Measurements from ENCODE around the gene EPB41L1. TPM values are rescaled to one million over a fixed set of nuclear protein-coding genes. Genes with fewer than 3 reads are reported as not detected.

Gene EPB41L1
- total and polyA plus RNA-seq, 2 experiments from 2014 or later, result 24.1 to 48.7 TPM

DNA sequence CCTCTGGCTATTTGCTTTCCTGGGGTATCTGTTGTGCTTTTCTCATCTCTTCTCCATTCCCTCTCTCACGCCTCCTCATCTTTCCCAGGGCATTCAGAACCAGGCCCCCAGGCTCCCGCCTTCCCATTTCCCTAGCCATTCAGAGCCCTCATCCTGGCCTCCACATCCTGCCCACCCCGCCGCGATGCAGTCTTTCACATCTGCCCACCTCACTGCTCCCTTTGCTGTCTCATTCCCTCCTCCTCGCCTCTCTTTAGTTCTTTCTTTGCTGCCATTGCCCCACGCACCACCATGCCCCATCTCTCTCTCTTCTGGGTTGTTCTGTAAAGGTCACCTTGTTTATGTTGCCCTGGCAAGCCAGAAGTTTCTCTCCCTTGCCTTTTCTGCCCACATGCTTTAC is 71.1 kb downstream of the EPB41L1 start (continued):
- no peak for TF ChIP-seq EZH2phosphoT487 (IDR thresholded peaks at IDR 0.05; ENCODE audit: unreplicated experiment)

DNA sequence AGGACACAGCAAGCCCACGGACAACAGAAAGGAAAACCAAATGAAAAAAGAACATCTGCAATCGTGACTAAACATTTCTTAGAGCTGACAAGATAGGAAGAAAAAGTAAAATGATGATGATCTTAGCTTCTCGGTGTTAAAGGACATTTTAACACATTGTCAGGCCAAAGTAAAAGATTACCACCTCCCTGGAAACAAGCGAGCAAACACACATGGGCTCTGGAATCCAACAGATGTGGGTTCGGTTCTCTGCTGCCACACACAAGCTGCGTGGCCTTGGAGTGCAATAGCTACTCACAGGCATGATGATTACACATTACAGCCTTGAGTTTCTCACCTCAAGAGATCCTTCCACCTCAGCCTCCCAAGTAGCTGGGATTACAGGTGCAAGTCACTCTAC is 74.2 kb downstream of the EPB41L1 start:
- TF ChIP-seq EZH2 (IDR thresholded peaks at IDR 0.05; ENCODE audit: low read depth, unreplicated experiment) (no peak), EZH2phosphoT487 (IDR thresholded peaks at IDR 0.05; ENCODE audit: unreplicated experiment) (no peak), ZNF114 (CRISPR knock-in tag; IDR thresholded peaks at IDR 0.05) (no peak), STAT1 (IDR thresholded peaks at IDR 0.05; ENCODE audit: unreplicated experiment) (no peak), POLR2AphosphoS5 (IDR thresholded peaks at IDR 0.05; ENCODE audit: low read depth) (no peak), JUNB (IDR thresholded peaks at IDR 0.05; ENCODE audit: unreplicated experiment) (no peak)
- TF ChIP-seq, protein P1, sequence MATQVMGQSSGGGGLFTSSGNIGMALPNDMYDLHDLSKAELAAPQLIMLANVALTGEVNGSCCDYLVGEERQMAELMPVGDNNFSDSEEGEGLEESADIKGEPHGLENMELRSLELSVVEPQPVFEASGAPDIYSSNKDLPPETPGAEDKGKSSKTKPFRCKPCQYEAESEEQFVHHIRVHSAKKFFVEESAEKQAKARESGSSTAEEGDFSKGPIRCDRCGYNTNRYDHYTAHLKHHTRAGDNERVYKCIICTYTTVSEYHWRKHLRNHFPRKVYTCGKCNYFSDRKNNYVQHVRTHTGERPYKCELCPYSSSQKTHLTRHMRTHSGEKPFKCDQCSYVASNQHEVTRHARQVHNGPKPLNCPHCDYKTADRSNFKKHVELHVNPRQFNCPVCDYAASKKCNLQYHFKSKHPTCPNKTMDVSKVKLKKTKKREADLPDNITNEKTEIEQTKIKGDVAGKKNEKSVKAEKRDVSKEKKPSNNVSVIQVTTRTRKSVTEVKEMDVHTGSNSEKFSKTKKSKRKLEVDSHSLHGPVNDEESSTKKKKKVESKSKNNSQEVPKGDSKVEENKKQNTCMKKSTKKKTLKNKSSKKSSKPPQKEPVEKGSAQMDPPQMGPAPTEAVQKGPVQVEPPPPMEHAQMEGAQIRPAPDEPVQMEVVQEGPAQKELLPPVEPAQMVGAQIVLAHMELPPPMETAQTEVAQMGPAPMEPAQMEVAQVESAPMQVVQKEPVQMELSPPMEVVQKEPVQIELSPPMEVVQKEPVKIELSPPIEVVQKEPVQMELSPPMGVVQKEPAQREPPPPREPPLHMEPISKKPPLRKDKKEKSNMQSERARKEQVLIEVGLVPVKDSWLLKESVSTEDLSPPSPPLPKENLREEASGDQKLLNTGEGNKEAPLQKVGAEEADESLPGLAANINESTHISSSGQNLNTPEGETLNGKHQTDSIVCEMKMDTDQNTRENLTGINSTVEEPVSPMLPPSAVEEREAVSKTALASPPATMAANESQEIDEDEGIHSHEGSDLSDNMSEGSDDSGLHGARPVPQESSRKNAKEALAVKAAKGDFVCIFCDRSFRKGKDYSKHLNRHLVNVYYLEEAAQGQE (IDR thresholded peaks at IDR 0.05; ENCODE audit: unreplicated experiment), result no peak
- no peaks in the 10 kb centered on the region for H3K36me3 Mint-ChIP-seq (ENCODE audit: low read depth)
- H3F3A ChIP-seq (replicated peaks; ENCODE audit: low read depth), result no peaks in the 10 kb centered on the region

DNA sequence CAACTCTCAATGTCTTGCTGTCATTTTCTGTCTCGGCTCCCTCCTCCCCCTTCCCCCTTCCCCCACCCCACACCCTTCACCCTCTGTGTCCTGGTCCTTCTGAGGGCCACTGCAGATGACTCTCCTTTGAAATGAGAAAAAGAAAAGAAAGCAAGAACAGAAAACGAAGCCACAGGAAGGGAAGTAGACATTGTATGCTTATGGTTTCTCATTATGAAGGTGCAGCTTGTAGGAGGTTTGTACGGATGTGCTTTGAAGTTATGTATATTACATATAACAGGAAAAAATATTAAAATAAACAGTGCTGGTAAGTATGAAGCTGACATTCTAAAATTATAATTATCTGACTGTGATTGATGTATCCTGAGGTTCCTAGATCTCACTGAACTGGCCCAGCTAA is 75.5 kb downstream of the EPB41L1 start:
- Mint-ChIP-seq H3K4me1 (no peaks in the 10 kb centered on the region), H3K27ac (no peak overlapping the region)
- TF ChIP-seq, protein P2, sequence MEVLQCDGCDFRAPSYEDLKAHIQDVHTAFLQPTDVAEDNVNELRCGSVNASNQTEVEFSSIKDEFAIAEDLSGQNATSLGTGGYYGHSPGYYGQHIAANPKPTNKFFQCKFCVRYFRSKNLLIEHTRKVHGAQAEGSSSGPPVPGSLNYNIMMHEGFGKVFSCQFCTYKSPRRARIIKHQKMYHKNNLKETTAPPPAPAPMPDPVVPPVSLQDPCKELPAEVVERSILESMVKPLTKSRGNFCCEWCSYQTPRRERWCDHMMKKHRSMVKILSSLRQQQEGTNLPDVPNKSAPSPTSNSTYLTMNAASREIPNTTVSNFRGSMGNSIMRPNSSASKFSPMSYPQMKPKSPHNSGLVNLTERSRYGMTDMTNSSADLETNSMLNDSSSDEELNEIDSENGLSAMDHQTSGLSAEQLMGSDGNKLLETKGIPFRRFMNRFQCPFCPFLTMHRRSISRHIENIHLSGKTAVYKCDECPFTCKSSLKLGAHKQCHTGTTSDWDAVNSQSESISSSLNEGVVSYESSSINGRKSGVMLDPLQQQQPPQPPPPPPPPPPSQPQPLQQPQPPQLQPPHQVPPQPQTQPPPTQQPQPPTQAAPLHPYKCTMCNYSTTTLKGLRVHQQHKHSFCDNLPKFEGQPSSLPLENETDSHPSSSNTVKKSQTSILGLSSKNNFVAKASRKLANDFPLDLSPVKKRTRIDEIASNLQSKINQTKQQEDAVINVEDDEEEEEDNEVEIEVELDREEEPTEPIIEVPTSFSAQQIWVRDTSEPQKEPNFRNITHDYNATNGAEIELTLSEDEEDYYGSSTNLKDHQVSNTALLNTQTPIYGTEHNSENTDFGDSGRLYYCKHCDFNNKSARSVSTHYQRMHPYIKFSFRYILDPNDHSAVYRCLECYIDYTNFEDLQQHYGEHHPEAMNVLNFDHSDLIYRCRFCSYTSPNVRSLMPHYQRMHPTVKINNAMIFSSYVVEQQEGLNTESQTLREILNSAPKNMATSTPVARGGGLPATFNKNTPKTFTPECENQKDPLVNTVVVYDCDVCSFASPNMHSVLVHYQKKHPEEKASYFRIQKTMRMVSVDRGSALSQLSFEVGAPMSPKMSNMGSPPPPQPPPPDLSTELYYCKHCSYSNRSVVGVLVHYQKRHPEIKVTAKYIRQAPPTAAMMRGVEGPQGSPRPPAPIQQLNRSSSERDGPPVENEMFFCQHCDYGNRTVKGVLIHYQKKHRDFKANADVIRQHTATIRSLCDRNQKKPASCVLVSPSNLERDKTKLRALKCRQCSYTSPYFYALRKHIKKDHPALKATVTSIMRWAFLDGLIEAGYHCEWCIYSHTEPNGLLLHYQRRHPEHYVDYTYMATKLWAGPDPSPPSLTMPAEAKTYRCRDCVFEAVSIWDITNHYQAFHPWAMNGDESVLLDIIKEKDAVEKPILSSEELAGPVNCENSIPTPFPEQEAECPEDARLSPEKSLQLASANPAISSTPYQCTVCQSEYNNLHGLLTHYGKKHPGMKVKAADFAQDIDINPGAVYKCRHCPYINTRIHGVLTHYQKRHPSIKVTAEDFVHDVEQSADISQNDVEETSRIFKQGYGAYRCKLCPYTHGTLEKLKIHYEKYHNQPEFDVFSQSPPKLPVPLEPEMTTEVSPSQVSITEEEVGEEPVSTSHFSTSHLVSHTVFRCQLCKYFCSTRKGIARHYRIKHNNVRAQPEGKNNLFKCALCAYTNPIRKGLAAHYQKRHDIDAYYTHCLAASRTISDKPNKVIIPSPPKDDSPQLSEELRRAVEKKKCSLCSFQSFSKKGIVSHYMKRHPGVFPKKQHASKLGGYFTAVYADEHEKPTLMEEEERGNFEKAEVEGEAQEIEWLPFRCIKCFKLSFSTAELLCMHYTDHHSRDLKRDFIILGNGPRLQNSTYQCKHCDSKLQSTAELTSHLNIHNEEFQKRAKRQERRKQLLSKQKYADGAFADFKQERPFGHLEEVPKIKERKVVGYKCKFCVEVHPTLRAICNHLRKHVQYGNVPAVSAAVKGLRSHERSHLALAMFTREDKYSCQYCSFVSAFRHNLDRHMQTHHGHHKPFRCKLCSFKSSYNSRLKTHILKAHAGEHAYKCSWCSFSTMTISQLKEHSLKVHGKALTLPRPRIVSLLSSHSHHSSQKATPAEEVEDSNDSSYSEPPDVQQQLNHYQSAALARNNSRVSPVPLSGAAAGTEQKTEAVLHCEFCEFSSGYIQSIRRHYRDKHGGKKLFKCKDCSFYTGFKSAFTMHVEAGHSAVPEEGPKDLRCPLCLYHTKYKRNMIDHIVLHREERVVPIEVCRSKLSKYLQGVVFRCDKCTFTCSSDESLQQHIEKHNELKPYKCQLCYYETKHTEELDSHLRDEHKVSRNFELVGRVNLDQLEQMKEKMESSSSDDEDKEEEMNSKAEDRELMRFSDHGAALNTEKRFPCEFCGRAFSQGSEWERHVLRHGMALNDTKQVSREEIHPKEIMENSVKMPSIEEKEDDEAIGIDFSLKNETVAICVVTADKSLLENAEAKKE (CRISPR knock-in tag; IDR thresholded peaks at IDR 0.05), result no peak
- no peak for TF ChIP-seq EZH2 (IDR thresholded peaks at IDR 0.05; ENCODE audit: low read depth, unreplicated experiment)
- no peak for TF ChIP-seq JUNB (IDR thresholded peaks at IDR 0.05; ENCODE audit: unreplicated experiment)
- no peak for TF ChIP-seq EZH2phosphoT487 (IDR thresholded peaks at IDR 0.05; ENCODE audit: unreplicated experiment)
- no peak for TF ChIP-seq POLR2AphosphoS5 (IDR thresholded peaks at IDR 0.05; ENCODE audit: low read depth)
- no peak for TF ChIP-seq STAT1 (IDR thresholded peaks at IDR 0.05; ENCODE audit: unreplicated experiment)
- TF ChIP-seq, protein P3, sequence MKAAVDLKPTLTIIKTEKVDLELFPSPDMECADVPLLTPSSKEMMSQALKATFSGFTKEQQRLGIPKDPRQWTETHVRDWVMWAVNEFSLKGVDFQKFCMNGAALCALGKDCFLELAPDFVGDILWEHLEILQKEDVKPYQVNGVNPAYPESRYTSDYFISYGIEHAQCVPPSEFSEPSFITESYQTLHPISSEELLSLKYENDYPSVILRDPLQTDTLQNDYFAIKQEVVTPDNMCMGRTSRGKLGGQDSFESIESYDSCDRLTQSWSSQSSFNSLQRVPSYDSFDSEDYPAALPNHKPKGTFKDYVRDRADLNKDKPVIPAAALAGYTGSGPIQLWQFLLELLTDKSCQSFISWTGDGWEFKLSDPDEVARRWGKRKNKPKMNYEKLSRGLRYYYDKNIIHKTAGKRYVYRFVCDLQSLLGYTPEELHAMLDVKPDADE (IDR thresholded peaks at IDR 0.05), result no peak
- no peak for TF ChIP-seq ZNF114 (CRISPR knock-in tag; IDR thresholded peaks at IDR 0.05)

More for the DNA sequence above, 74.2 kb downstream of the EPB41L1 start:
- H3K9me2 ChIP-seq (ENCODE audit: insufficient read depth), result no peaks in the 10 kb centered on the region
- no peak overlapping the region for H3K4me3 ChIP-seq
- Mint-ChIP-seq H3K9me3 (no peaks in the 10 kb centered on the region; the same call in 2 of the 3 replicates), H3K4me3 (no peak overlapping the region), H3K27ac (no peak overlapping the region), H3K4me1 (no peaks in the 10 kb centered on the region), H3K27me3 (ENCODE audit: insufficient read depth, low read depth, poor library complexity) (no peaks in the 10 kb centered on the region)
- no peaks in the 10 kb centered on the region for H3K27me3 ChIP-seq (ENCODE audit: insufficient read depth)
- H3K4me1 ChIP-seq (ENCODE audit: insufficient read depth), result no peaks in the 10 kb centered on the region
- no peaks in the 10 kb centered on the region for H3K36me3 ChIP-seq (ENCODE audit: insufficient read depth)
- no peak overlapping the region for H3K4me2 ChIP-seq
- no peaks in the 10 kb centered on the region for H3K79me2 ChIP-seq (replicated peaks; ENCODE audit: insufficient read depth)
- ATAC-seq, result no peak
- no peak for DNase-seq (ENCODE audit: low spot score)
- no peak overlapping the region for H3K27ac ChIP-seq (ENCODE audit: low read depth)
- H4K20me1 ChIP-seq (replicated peaks; ENCODE audit: insufficient read depth), result peaks cover 2% of the 10 kb centered on the region; the same call in 1 of the 2 replicates
- no peak overlapping the region for H2AFZ ChIP-seq

More for the DNA sequence above, 75.5 kb downstream of the EPB41L1 start:
- Mint-ChIP-seq H3K9me3 (no peaks in the 10 kb centered on the region; the same call in 2 of the 3 replicates), H3K4me3 (no peak overlapping the region), H3K27me3 (ENCODE audit: insufficient read depth, low read depth, poor library complexity) (no peaks in the 10 kb centered on the region), H3K36me3 (ENCODE audit: low read depth) (no peaks in the 10 kb centered on the region)
- Histone ChIP-seq H3K4me1 (ENCODE audit: insufficient read depth) (no peaks in the 10 kb centered on the region), H3K27me3 (ENCODE audit: insufficient read depth) (no peaks in the 10 kb centered on the region), H3K4me3 (no peak overlapping the region), H2AFZ (no peak overlapping the region), H3K4me2 (no peak overlapping the region), H4K20me1 (replicated peaks; ENCODE audit: insufficient read depth) (no peaks in the 10 kb centered on the region; the same call in 1 of the 2 replicates), H3K9me2 (ENCODE audit: insufficient read depth) (no peaks in the 10 kb centered on the region), H3K27ac (ENCODE audit: low read depth) (no peak overlapping the region), H3K36me3 (ENCODE audit: insufficient read depth) (no peaks in the 10 kb centered on the region), H3K79me2 (replicated peaks; ENCODE audit: insufficient read depth) (no peaks in the 10 kb centered on the region), H3F3A (replicated peaks; ENCODE audit: low read depth) (no peaks in the 10 kb centered on the region)
- no peak for DNase-seq (ENCODE audit: low spot score)
- ATAC-seq, result no peak
